ENCODE measurements around the gene DFFA. TPM values are rescaled to one million over a fixed set of nuclear protein-coding genes. Genes with fewer than 3 reads are reported as not detected.

Gene DFFA
- total and polyA plus RNA-seq, 9 of the 15 experiments (the other 6 are each of a cell fraction or from before 2014, with no cell fraction given) = 39.6 to 74.8 (median 59.2) TPM

DNA sequence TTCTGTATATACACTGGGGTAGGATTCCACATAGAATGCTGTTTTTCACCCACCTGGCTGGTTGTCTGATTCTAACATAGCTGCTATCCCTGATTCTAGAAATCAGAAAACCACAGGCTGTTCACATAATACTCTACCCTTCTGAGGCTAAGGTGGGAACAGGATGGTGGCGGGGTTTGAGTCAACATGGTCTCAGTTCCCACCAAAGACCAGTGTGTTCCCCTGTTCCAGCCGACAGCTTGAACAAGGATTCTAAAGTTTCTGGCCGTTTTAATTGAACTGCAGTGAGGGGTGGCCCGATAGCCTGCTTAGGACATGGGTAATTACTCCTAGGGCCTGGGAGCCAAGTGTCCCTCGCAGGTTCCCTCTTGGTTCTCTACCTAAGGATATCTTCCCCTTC, 40.9 kb upstream of the DFFA start:
- peaks cover 49% of the 10 kb centered on the region for H4K20me1 ChIP-seq (replicated peaks; ENCODE audit: control insufficient read depth, insufficient read depth, low read length)

More for the DNA sequence above, 40.9 kb upstream of the DFFA start:
- Histone ChIP-seq H3K4me2 (ENCODE audit: insufficient read depth, low read length) (no peak overlapping the region), H3K79me2 (ENCODE audit: control insufficient read depth, insufficient read depth, low read length) (peaks cover 96% of the 10 kb centered on the region), H3K36me3 (ENCODE audit: control insufficient read depth, insufficient read depth, low read length) (peaks cover 22% of the 10 kb centered on the region; the same call in 2 of the 3 replicates), H3K27me3 (ENCODE audit: control insufficient read depth in 2 of 2, insufficient read depth in 2 of 2, low read length in 2 of 2) (no peaks in the 10 kb centered on the region), H2AFZ (ENCODE audit: low read depth, low read length) (no peak overlapping the region), H3K4me3 (no peak overlapping the region), H3K9me1 (ENCODE audit: control insufficient read depth, insufficient read depth, low read length) (peaks cover 14% of the 10 kb centered on the region), H3K4me1 (replicated peaks in 1 of 2; ENCODE audit: control insufficient read depth in 2 of 2, insufficient read depth in 2 of 2, low read length in 2 of 2) (peaks cover 31% of the 10 kb centered on the region in 2 experiments), H3K9ac (ENCODE audit: insufficient read depth in 1 of 2, low read depth in 2 of 2, low read length in 2 of 2) (no peak overlapping the region), H3K27ac (ENCODE audit: extremely low read depth, low read depth, low read length) (no peak overlapping the region), H3K9me3 (replicated peaks; ENCODE audit: control insufficient read depth, insufficient read depth, low read depth, low read length) (no peaks in the 10 kb centered on the region)
- no peak for TF ChIP-seq REST (IDR thresholded peaks at IDR 0.05; ENCODE audit: borderline replicate concordance)
- no peak for TF ChIP-seq REST (CRISPR knock-in tag; IDR thresholded peaks at IDR 0.05; ENCODE audit: low read depth)
- no peak for TF ChIP-seq SP2 (IDR thresholded peaks at IDR 0.05; ENCODE audit: extremely low read depth, low read depth, low read length, poor library complexity, severe bottlenecking)
- TF ChIP-seq ZNF584 (CRISPR knock-in tag; IDR thresholded peaks at IDR 0.05; ENCODE audit: low read depth) = no peak
- TF ChIP-seq FUS (optimal IDR thresholded peaks at IDR 0.05; ENCODE audit: low read depth, low read length) = no peak
- in situ Hi-C loops (cut with MboI) = no loop called here
- ATAC-seq (no peak), FAIRE-seq (no peak), DNase-seq (ENCODE audit: extremely low read depth in 1 of 4, low spot score in 3 of 4) (no peak)
- ChIA-PET POLR2A (interaction anchor here (0.7 to 1.5 kb wide), 2 partner anchors 9 to 10 kb away, joined by 3 to 6 read pairs; no protein-coding TSS in a partner anchor), CTCF (ENCODE audit: low intra/inter-chr PET ratio) (interaction anchor here (1.1 to 1.6 kb wide), 2 partner anchors 429 to 448 kb away, joined by 5 read pairs; no protein-coding TSS in a partner anchor)
- WGBS (ENCODE audit: insufficient coverage, low coverage, missing lambda C conversion rate) = 80% methylated on average over 5 of the region's 5 CpGs
- intact Hi-C loops (cut with micrococcal nuclease) = loop anchor here (1.0 to 10.0 kb wide), 2 partner anchors 173 to 432 kb away; no protein-coding TSS in a partner anchor
- no TSS peak for BruUV-seq (replicated peaks)

Data from K562 (cell line).